Neural progenitor cell (in vitro differentiated cells): ENCODE measurements around the gene SMARCC1.
"Not testable (repeated sequence)": the region's sequence is repeated elsewhere in the genome, so short reads cannot be mapped to it uniquely, and the experiment has no call there.

Experiments
- CTCF ChIP-seq: fragments of 200-600 bp; sonication (generic); IDR thresholded peaks from 2 replicates; pipeline ENCODE4 v1.5.1; 2017; ENCODE audit warnings: antibody characterized with exemption, mild to moderate bottlenecking
- EZH2 ChIP-seq: fragments of 200-600 bp; sonication (generic); IDR thresholded peaks from 2 replicates; pipeline ENCODE4 v1.6.1; 2017; ENCODE audit warnings: antibody characterized with exemption, mild to moderate bottlenecking, moderate library complexity
- EZH2phosphoT487 ChIP-seq: fragments of 200-600 bp; sonication (generic); IDR thresholded peaks from 2 replicates; pipeline ENCODE4 v1.6.1; 2017; ENCODE audit warnings: antibody characterized with exemption

GRCh38 chr3:47743352-47743751 lies 38.3 kb downstream of the SMARCC1 start:
- TF ChIP-seq CTCF, EZH2, EZH2phosphoT487: not testable (repeated sequence)
